ENCODE data around the gene ATP8B4.

Gene ATP8B4

GRCh38 chr15:50053055-50053856 is 65.8 kb downstream of the ATP8B4 start:
- Histone ChIP-seq H3K4me2 (ENCODE audit: low read depth, low read length, poor library complexity, severe bottlenecking) (no peak overlapping the region), H4K20me1 (ENCODE audit: insufficient read depth, low read length, poor library complexity, severe bottlenecking) (no peaks in the 10 kb centered on the region), H2AFZ (ENCODE audit: low read length) (peak overlapping the region; percentile 46; the same call in 1 of the 2 replicates), H3K4me3 (ENCODE audit: low read length, poor library complexity, severe bottlenecking) (no peak overlapping the region), H3K9ac (ENCODE audit: low read depth, low read length, poor library complexity, severe bottlenecking) (no peak overlapping the region), H3K79me2 (ENCODE audit: insufficient read depth, low read length) (no peaks in the 10 kb centered on the region), H3K36me3 (ENCODE audit: insufficient read depth, low read length) (no peaks in the 10 kb centered on the region), H3K9me3 (ENCODE audit: insufficient read depth, low read depth, low read length) (no peaks in the 10 kb centered on the region), H3K9me2 (replicated peaks; ENCODE audit: low read depth, low read length) (no peaks in the 10 kb centered on the region), H3K27me3 (ENCODE audit: insufficient read depth, low read length, poor library complexity, severe bottlenecking) (no peaks in the 10 kb centered on the region), H3F3A (ENCODE audit: low read depth) (no peaks in the 10 kb centered on the region), H3K4me1 (ENCODE audit: insufficient read depth, low read length, poor library complexity, severe bottlenecking) (no peaks in the 10 kb centered on the region)
- TF ChIP-seq EZH2phosphoT487 (IDR thresholded peaks at IDR 0.05; ENCODE audit: borderline replicate concordance): no peak
- no peak for TF ChIP-seq CTCF (conservative IDR thresholded peaks at IDR 0.05; ENCODE audit: low read length)

DNA sequence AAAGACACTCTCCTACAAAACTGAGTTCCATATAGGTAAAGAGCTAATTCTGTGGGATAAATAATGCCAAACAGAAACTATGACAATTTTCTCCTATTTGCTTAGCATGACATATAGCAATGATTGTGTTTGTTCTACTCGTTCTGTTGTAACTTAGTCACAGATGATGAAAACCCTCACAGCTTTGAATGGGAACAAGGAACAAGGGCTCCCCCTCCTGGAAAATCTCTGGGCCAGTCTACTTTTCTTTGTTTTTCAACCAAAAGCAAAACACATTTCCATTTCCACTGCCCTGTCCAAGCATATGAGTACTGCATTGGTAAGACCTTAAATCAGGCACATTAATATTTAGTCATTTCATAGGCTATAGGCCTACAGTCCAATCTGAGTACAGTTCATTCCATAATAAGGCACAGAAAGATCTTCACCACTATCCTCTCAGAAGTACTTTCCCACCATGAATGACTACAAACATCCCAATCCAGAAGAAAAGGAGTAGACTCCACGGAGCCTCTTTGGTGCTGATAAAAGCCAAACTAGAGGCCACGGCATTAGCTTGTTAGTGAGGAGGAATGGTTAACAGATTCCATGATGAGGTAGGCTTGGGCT is 67.1 kb downstream of the ATP8B4 start:
- H3F3A ChIP-seq (ENCODE audit: low read depth): no peaks in the 10 kb centered on the region
- H4K20me1 ChIP-seq (ENCODE audit: insufficient read depth, low read length, poor library complexity, severe bottlenecking): no peaks in the 10 kb centered on the region
- H3K27me3 ChIP-seq (ENCODE audit: insufficient read depth, low read length, poor library complexity, severe bottlenecking): no peaks in the 10 kb centered on the region
- no peaks in the 10 kb centered on the region for H3K36me3 ChIP-seq (ENCODE audit: insufficient read depth, low read length)
- no peak overlapping the region for H3K4me3 ChIP-seq (ENCODE audit: low read length, poor library complexity, severe bottlenecking)
- H3K9me3 ChIP-seq (ENCODE audit: insufficient read depth, low read depth, low read length): no peaks in the 10 kb centered on the region
- H3K4me1 ChIP-seq (ENCODE audit: insufficient read depth, low read length, poor library complexity, severe bottlenecking): no peaks in the 10 kb centered on the region
- no peak overlapping the region for H2AFZ ChIP-seq (ENCODE audit: low read length)
- H3K9me2 ChIP-seq (replicated peaks; ENCODE audit: low read depth, low read length): no peaks in the 10 kb centered on the region
- TF ChIP-seq EZH2phosphoT487 (IDR thresholded peaks at IDR 0.05; ENCODE audit: borderline replicate concordance) (no peak), CTCF (conservative IDR thresholded peaks at IDR 0.05; ENCODE audit: low read length) (peak; percentile 89)
- no peak overlapping the region for H3K4me2 ChIP-seq (ENCODE audit: low read depth, low read length, poor library complexity, severe bottlenecking)
- H3K79me2 ChIP-seq (ENCODE audit: insufficient read depth, low read length): no peaks in the 10 kb centered on the region
- no peak overlapping the region for H3K9ac ChIP-seq (ENCODE audit: low read depth, low read length, poor library complexity, severe bottlenecking)

DNA sequence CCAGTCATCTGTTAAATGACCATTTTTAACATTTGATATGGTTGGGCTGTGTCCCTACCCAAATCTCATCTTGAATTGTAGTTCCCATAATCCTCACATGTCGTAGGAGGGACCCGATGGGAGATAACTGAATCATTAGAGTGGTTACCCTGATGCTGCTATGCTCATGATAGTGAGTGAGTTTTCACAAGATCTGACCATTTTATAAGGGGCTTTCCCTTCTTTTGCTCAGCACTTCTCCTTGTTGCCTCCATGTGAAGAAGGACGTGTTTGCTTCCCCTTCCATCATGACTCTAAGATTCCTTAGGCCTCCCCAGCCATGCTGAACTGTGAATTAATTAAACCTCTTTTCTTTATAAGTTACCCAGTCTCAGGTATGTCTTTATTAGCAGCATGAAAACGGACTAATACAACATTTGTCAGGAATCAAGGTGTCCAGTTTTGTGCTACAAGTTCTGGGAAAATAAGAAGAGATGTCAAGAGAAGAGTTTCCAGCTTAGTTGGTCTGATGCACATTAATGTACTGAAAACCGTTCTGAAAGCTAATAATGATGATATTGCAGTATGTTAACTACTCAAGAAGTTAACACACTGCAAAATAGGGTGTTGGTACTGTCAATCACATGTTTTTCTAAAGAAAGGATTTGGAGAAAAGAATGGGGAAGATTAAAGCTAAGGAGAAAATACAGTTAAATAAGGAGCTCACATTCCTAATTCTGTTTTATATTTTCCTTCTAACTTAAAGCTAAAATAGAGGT is 67.9 kb downstream of the ATP8B4 start:
- H3K79me2 ChIP-seq (ENCODE audit: insufficient read depth, low read length): no peaks in the 10 kb centered on the region
- no peaks in the 10 kb centered on the region for H3K4me1 ChIP-seq (ENCODE audit: insufficient read depth, low read length, poor library complexity, severe bottlenecking)
- H3F3A ChIP-seq (ENCODE audit: low read depth): no peaks in the 10 kb centered on the region
- no peak overlapping the region for H3K4me2 ChIP-seq (ENCODE audit: low read depth, low read length, poor library complexity, severe bottlenecking)
- TF ChIP-seq CTCF (conservative IDR thresholded peaks at IDR 0.05; ENCODE audit: low read length): no peak
- no peak for TF ChIP-seq EZH2phosphoT487 (IDR thresholded peaks at IDR 0.05; ENCODE audit: borderline replicate concordance)
- no peaks in the 10 kb centered on the region for H3K9me3 ChIP-seq (ENCODE audit: insufficient read depth, low read depth, low read length)
- H4K20me1 ChIP-seq (ENCODE audit: insufficient read depth, low read length, poor library complexity, severe bottlenecking): no peaks in the 10 kb centered on the region
- no peak overlapping the region for H2AFZ ChIP-seq (ENCODE audit: low read length)
- no peak overlapping the region for H3K4me3 ChIP-seq (ENCODE audit: low read length, poor library complexity, severe bottlenecking)
- H3K36me3 ChIP-seq (ENCODE audit: insufficient read depth, low read length): no peaks in the 10 kb centered on the region
- H3K9ac ChIP-seq (ENCODE audit: low read depth, low read length, poor library complexity, severe bottlenecking): no peak overlapping the region
- H3K27me3 ChIP-seq (ENCODE audit: insufficient read depth, low read length, poor library complexity, severe bottlenecking): no peaks in the 10 kb centered on the region
- no peaks in the 10 kb centered on the region for H3K9me2 ChIP-seq (replicated peaks; ENCODE audit: low read depth, low read length)

All from Loucy (cell line).